22Rv1 (cell line): ENCODE data around the gene REPS2.

Experiments
- ZFX ChIP-seq: fragments of 450-650 bp; IDR thresholded peaks from 2 replicates; pipeline ENCODE4 v1.6.1; 2017; ENCODE audit warnings: antibody characterized with exemption, borderline replicate concordance
- TF ChIP-seq, protein P1 (sequence below): fragments of 450-650 bp; IDR thresholded peaks from 2 replicates; pipeline ENCODE4 v1.5.1; 2017; ENCODE audit warnings: mild to moderate bottlenecking

DNA sequence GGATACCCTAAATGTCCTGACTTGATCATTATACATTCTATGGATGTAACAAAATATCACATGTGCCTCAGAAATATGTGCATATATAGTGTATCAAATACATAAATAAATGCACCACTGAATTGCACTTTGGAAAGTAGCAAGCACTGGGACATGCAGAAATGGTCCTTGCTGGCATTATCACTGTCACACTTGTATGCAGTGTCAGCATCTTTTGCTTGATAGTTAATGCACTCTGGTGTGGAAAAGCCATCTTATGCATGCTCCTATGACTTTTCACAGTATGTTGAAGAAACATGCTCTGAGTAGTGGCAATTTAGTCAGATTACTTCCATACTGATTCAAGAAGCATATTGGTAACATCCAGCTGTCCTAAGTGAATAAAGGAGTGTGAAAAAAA is 27.5 kb upstream of the REPS2 start:
- TF ChIP-seq, protein P1, sequence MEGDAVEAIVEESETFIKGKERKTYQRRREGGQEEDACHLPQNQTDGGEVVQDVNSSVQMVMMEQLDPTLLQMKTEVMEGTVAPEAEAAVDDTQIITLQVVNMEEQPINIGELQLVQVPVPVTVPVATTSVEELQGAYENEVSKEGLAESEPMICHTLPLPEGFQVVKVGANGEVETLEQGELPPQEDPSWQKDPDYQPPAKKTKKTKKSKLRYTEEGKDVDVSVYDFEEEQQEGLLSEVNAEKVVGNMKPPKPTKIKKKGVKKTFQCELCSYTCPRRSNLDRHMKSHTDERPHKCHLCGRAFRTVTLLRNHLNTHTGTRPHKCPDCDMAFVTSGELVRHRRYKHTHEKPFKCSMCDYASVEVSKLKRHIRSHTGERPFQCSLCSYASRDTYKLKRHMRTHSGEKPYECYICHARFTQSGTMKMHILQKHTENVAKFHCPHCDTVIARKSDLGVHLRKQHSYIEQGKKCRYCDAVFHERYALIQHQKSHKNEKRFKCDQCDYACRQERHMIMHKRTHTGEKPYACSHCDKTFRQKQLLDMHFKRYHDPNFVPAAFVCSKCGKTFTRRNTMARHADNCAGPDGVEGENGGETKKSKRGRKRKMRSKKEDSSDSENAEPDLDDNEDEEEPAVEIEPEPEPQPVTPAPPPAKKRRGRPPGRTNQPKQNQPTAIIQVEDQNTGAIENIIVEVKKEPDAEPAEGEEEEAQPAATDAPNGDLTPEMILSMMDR: no peak
- TF ChIP-seq ZFX: no peak
